Lung (tissue), 12 donors: ENCODE data around the gene IQUB. TPM values are rescaled to one million over a fixed set of nuclear protein-coding genes. Genes with fewer than 3 reads are reported as not detected.

Source experiments
- ATAC-seq: fragments of 200-7000 bp; cut with Tn5 transposase; one replicate; pipeline ENCODE4 v1.9.1; 2020; ENCODE audit warnings: moderate number of reproducible peaks; ENCODE audit not compliant: insufficient read depth, low FRiP score
- DNase-seq, 3 donors: peaks; one replicate each; pipeline ENCODE4 v3.0.0-alpha.2; 2013 to 2017
- H3K27ac ChIP-seq, 2 donors: one replicate each; pipeline ENCODE4 v1.5.1; 2013; ENCODE audit warnings: mild to moderate bottlenecking in 2 of 2, moderate library complexity in 2 of 2, control low read depth in 1 of 2, inconsistent platforms in 1 of 2, low read depth in 1 of 2, low read length in 1 of 2
- H3K27me3 ChIP-seq, 3 donors: one replicate each; pipeline ENCODE4 v1.5.1; 2013; ENCODE audit warnings: low read length in 2 of 3; ENCODE audit not compliant: control insufficient read depth in 3 of 3, insufficient read depth in 3 of 3
- H3K36me3 ChIP-seq, 4 donors: one replicate each; pipeline ENCODE4 v1.5.1; 2013; ENCODE audit warnings: low read length in 4 of 4, mild to moderate bottlenecking in 1 of 4, moderate library complexity in 1 of 4; ENCODE audit not compliant: control insufficient read depth in 4 of 4, insufficient read depth in 4 of 4
- H3K4me1 ChIP-seq, 5 donors: one replicate each; pipeline ENCODE4 v1.5.1; 2013; ENCODE audit warnings: low read length in 5 of 5, mild to moderate bottlenecking in 2 of 5, moderate library complexity in 1 of 5; ENCODE audit not compliant: control insufficient read depth in 5 of 5, insufficient read depth in 5 of 5
- H3K4me3 ChIP-seq: one replicate; pipeline ENCODE4 v1.5.1; 2013; ENCODE audit warnings: mild to moderate bottlenecking, control low read depth, moderate library complexity
- H3K9ac ChIP-seq, 2 donors: one replicate each; pipeline ENCODE4 v1.5.1; 2013; ENCODE audit warnings: low read length in 2 of 2, control low read depth in 1 of 2; ENCODE audit not compliant: insufficient read depth in 1 of 2
- H3K9me3 ChIP-seq, 4 donors: one replicate each; pipeline ENCODE4 v1.5.1; 2013; ENCODE audit warnings: low read length in 3 of 4, mild to moderate bottlenecking in 1 of 4, moderate library complexity in 1 of 4; ENCODE audit not compliant: control insufficient read depth in 4 of 4, insufficient read depth in 3 of 4
- WGBS, 2 donors: extraction: QIAGEN DNeasy Blood & Tissue Kit; methylation state at CpG; one replicate each; pipeline ENCODE4 v1.1.7; 2013; 5-methylcytosine and 5-hydroxymethylcytosine counted together
- polyA plus RNA-seq, 2 donors: library from polyadenylated mRNA; stranded (reverse); fragments of 200-250 nt; gene quantifications; one replicate each; pipeline ENCODE4 v1.2.1, GENCODE V29; 2013
- total RNA-seq, 2 donors: library from RNA; depleted of rRNA in 1 of 2; stranded (reverse); fragments of >200 nt in 1 of 2; gene quantifications; one replicate each; pipeline ENCODE4 v1.2.1, GENCODE V29; 2014 to 2021
- TF ChIP-seq, protein P1 (sequence below): IDR thresholded peaks from 2 replicates; pipeline ENCODE4 v1.5.1; 2012; ENCODE audit warnings: mild to moderate bottlenecking; ENCODE audit errors: control extremely low read depth, extremely low read depth
- donor health status: control.
- donor health status: control.
- donor health status: Bipolar disorder and iron deficiency.
- donor health status: healthy.
- donor health status: DM: yes; HTN: yes; CAD: no.

IQUB gene
- total and polyA plus RNA-seq, 4 donors: 1.0 to 17.4 (median 3.2) TPM

DNA sequence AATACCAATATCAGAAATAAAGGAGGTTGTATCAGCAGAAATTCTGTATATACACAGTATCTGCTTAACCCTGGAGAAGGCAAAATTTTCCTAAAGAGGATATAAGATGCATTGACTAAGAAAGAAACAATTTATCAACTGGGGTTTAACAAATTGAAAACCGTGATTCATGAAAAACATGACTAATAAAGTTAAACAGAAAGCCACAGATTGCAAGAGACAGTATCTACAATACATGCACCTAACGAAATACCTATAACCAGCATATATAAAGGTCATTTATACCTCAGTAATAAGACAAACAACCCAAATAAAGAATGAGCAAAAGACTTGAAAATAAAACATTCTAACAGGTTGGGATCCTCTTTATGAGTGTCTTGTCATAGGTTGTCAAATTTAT is 101.8 kb downstream of the IQUB start:
- 76 to 84% methylated on average over 2 of the region's 2 CpGs for WGBS, 2 donors
- Histone ChIP-seq H3K27ac (no peak overlapping the region), H3K4me3 (no peak overlapping the region), H3K36me3 (no peaks in the 10 kb centered on the region), H3K4me1 (no peaks in the 10 kb centered on the region), H3K9ac (no peak overlapping the region), H3K9me3 (peaks cover 0 to 4% (median 0%) of the 10 kb centered on the region in 4 donors), H3K27me3 (no peaks in the 10 kb centered on the region)
- DNase-seq (no peak), ATAC-seq (no peak)
- TF ChIP-seq, protein P1, sequence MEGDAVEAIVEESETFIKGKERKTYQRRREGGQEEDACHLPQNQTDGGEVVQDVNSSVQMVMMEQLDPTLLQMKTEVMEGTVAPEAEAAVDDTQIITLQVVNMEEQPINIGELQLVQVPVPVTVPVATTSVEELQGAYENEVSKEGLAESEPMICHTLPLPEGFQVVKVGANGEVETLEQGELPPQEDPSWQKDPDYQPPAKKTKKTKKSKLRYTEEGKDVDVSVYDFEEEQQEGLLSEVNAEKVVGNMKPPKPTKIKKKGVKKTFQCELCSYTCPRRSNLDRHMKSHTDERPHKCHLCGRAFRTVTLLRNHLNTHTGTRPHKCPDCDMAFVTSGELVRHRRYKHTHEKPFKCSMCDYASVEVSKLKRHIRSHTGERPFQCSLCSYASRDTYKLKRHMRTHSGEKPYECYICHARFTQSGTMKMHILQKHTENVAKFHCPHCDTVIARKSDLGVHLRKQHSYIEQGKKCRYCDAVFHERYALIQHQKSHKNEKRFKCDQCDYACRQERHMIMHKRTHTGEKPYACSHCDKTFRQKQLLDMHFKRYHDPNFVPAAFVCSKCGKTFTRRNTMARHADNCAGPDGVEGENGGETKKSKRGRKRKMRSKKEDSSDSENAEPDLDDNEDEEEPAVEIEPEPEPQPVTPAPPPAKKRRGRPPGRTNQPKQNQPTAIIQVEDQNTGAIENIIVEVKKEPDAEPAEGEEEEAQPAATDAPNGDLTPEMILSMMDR: no peak

DNA sequence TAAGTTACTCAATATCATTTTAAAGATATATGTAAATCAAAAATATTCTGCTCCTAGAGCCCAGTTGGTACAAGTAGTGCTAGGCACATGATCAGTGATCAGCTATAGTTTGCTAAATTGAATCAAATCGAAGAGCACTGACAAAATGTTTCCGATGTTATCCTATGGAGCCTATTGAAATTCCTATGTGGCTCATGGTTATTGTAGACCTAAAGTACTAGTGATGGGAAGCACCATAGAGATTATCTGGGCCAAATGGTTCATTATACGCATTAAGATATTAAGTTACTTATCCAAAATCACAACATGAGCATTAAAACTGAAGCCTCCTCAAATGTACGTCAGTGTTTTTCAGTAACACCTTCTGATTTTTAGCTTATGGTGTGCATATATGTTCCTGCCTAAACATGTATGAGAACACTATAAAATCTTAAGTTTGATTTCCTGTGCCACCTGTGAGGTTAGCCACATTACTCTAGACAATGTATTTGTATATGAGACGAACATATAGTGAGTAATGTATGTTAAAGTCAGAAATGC is 103.2 kb downstream of the IQUB start:
- Histone ChIP-seq H3K36me3 (no peaks in the 10 kb centered on the region), H3K27ac (no peak overlapping the region), H3K9me3 (peaks cover 0 to 4% (median 0%) of the 10 kb centered on the region in 4 donors), H3K4me3 (no peak overlapping the region), H3K9ac (no peak overlapping the region), H3K27me3 (no peaks in the 10 kb centered on the region), H3K4me1 (no peaks in the 10 kb centered on the region)
- ATAC-seq: no peak
- TF ChIP-seq, protein P1: no peak
- WGBS, 2 donors: 87 to 93% methylated on average over 5 of the region's 5 CpGs
- no peak for DNase-seq

DNA sequence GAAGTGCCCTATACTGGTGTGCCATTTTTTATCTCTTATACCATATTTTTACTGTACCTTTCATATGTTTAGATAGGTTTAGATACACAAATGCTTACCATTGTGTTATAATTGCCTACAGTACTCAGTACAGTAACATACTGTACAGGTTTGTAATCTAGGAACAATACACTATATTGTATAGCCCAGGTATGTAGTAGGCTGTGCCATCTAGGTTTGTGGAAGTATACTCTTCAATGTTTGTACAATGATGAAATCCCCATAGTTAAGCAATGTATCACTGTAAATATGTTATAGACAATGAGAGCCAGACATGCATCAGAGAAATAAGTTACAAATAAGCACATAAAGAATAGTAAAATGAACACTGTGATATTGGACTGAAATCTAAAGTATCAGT is 109.1 kb downstream of the IQUB start:
- DNase-seq: no peak
- TF ChIP-seq, protein P1: no peak
- H3K27ac ChIP-seq: no peak overlapping the region
- H3K4me1 ChIP-seq: no peaks in the 10 kb centered on the region
- no peaks in the 10 kb centered on the region for H3K36me3 ChIP-seq
- no peaks in the 10 kb centered on the region for H3K27me3 ChIP-seq
- H3K4me3 ChIP-seq: no peak overlapping the region
- peaks cover 2 to 8% (median 2%) of the 10 kb centered on the region in 4 donors for H3K9me3 ChIP-seq
- no peak overlapping the region for H3K9ac ChIP-seq
- ATAC-seq: no peak

DNA sequence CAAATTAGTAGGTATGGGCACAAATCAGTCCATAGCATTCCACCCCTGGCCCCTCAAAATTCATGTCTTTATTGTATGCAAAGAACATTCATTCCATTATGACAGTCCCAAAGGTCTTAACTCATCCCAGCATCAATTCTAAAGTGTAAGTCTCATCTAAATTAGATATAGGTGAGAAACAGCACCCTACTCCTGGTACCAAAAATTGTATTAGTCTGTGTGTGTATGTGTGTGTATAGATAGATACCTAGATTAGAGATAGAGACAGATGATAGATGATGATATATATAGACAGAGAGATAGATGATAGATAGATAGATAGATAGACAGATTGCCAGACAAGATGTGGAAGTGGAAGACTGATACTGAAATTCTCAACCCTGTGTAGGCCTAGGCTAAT is 109.9 kb downstream of the IQUB start:
- Histone ChIP-seq H3K27ac (no peak overlapping the region), H3K27me3 (no peaks in the 10 kb centered on the region), H3K9me3 (peaks cover 2 to 3% (median 2%) of the 10 kb centered on the region in 4 donors), H3K4me3 (no peak overlapping the region), H3K4me1 (no peaks in the 10 kb centered on the region), H3K36me3 (no peaks in the 10 kb centered on the region), H3K9ac (no peak overlapping the region)
- no peak for ATAC-seq
- DNase-seq: no peak
- TF ChIP-seq, protein P1: no peak
